HEK293 (cell line): Measurements from ENCODE around the gene LRFN2.

Source experiments
- CTCF ChIA-PET: fragments of 350-600 bp; formaldehyde crosslinking; extraction: SDS; loops from one replicate; lab custom pipeline; 2021; ENCODE audit warnings: antibody characterized with exemption; lab: Yijun Ruan, JAX
- POLR2A ChIA-PET: fragments of 300-600 bp; formaldehyde crosslinking; extraction: SDS; loops from one replicate; lab custom pipeline; 2020; ENCODE audit warnings: antibody characterized with exemption, inconsistent platforms; lab: Yijun Ruan, JAX
- H3K27ac ChIP-seq: fragments of 200-500 bp; sonication (Bioruptor generic); 2 replicates; pipeline ENCODE4 v1.5.1; 2014; ENCODE audit warnings: low read depth, low read length, control low read depth, inconsistent platforms; ENCODE audit errors: extremely low read depth
- H3K36me3 ChIP-seq, 2 experiments: fragments of 200-500 bp in 1 of 2; sonication (Bioruptor generic) in 1 of 2; 1 replicate in 1 of 2; 2 replicates in 1 of 2; pipeline ENCODE4 v1.5.1; 2014 to 2017; ENCODE audit warnings: inconsistent platforms in 2 of 2, low read length in 2 of 2; ENCODE audit not compliant: control insufficient read depth in 2 of 2, insufficient read depth in 1 of 2
- H3K4me1 ChIP-seq: fragments of 200-500 bp; sonication (Bioruptor generic); 2 replicates; pipeline ENCODE4 v1.5.1; 2014; ENCODE audit warnings: mild to moderate bottlenecking, low read length, inconsistent platforms; ENCODE audit not compliant: control insufficient read depth, insufficient read depth
- H3K4me3 ChIP-seq: 2 replicates; pipeline ENCODE4 v1.5.1; 2011; ENCODE audit warnings: low read depth, mild to moderate bottlenecking, control low read depth, low read length, moderate library complexity
- H3K9me3 ChIP-seq: fragments of 200-500 bp; sonication (Bioruptor generic); 2 replicates; pipeline ENCODE4 v1.5.1; 2014; ENCODE audit warnings: low read depth, low read length, inconsistent platforms; ENCODE audit not compliant: control insufficient read depth, insufficient read depth
- EGR2 ChIP-seq: fragments of 450-650 bp; formaldehyde crosslinking; IDR thresholded peaks from 2 replicates; pipeline ENCODE4 v1.5.1; 2016; ENCODE audit warnings: low read depth, missing biosample characterization, missing genetic modification characterization
- MEIS1 ChIP-seq: sonication (generic); formaldehyde crosslinking; IDR thresholded peaks from 2 replicates; pipeline ENCODE4 v1.8.1; 2022; ENCODE audit warnings: missing genetic modification reagents, mild to moderate bottlenecking, borderline replicate concordance
- OVOL3 ChIP-seq: fragments of 450-650 bp; formaldehyde crosslinking; IDR thresholded peaks from 2 replicates; pipeline ENCODE4 v1.5.1; 2016; ENCODE audit warnings: missing biosample characterization, missing genetic modification characterization
- ZEB2 ChIP-seq: fragments of 450-650 bp; formaldehyde crosslinking; IDR thresholded peaks from 2 replicates; pipeline ENCODE4 v1.5.1; 2016; ENCODE audit warnings: missing biosample characterization, missing genetic modification characterization
- ZFP41 ChIP-seq: fragments of 450-650 bp; formaldehyde crosslinking; IDR thresholded peaks from 2 replicates; pipeline ENCODE4 v1.5.1; 2016; ENCODE audit warnings: missing biosample characterization, missing genetic modification characterization, borderline replicate concordance
- ZFP69B ChIP-seq: fragments of 450-650 bp; formaldehyde crosslinking; IDR thresholded peaks from 2 replicates; pipeline ENCODE4 v1.5.1; 2016; ENCODE audit warnings: missing biosample characterization, missing genetic modification characterization
- ZNF132 ChIP-seq: fragments of 450-650 bp; formaldehyde crosslinking; IDR thresholded peaks from 2 replicates; pipeline ENCODE4 v1.5.1; 2017; ENCODE audit warnings: missing biosample characterization, missing genetic modification characterization, borderline replicate concordance
- ZNF133 ChIP-seq: fragments of 450-650 bp; formaldehyde crosslinking; IDR thresholded peaks from 2 replicates; pipeline ENCODE4 v1.5.1; 2016; ENCODE audit warnings: missing biosample characterization, missing genetic modification characterization
- ZNF239 ChIP-seq: fragments of 450-650 bp; formaldehyde crosslinking; IDR thresholded peaks from 2 replicates; pipeline ENCODE4 v1.5.1; 2016; ENCODE audit warnings: missing biosample characterization, missing genetic modification characterization
- ZNF248 ChIP-seq: fragments of 450-650 bp; formaldehyde crosslinking; IDR thresholded peaks from 2 replicates; pipeline ENCODE4 v1.5.1; 2017; ENCODE audit warnings: missing biosample characterization, missing genetic modification characterization
- ZNF335 ChIP-seq: fragments of 450-650 bp; formaldehyde crosslinking; conservative IDR thresholded peaks from 2 replicates; pipeline ENCODE4 v1.5.1; 2016; ENCODE audit warnings: missing biosample characterization, missing genetic modification characterization
- ZNF514 ChIP-seq: fragments of 450-650 bp; formaldehyde crosslinking; IDR thresholded peaks from 2 replicates; pipeline ENCODE4 v1.5.1; 2016; ENCODE audit warnings: missing biosample characterization, missing genetic modification characterization
- ZNF580 ChIP-seq: fragments of 450-650 bp; formaldehyde crosslinking; IDR thresholded peaks from 2 replicates; pipeline ENCODE4 v1.5.1; 2016; ENCODE audit warnings: missing biosample characterization, missing genetic modification characterization
- ZNF621 ChIP-seq: fragments of 450-650 bp; formaldehyde crosslinking; IDR thresholded peaks from 2 replicates; pipeline ENCODE4 v1.5.1; 2017; ENCODE audit warnings: missing biosample characterization, missing genetic modification characterization
- ZNF645 ChIP-seq: fragments of 450-650 bp; formaldehyde crosslinking; IDR thresholded peaks from 2 replicates; pipeline ENCODE4; 2016; ENCODE audit warnings: missing biosample characterization, missing genetic modification characterization
- ZNF701 ChIP-seq: fragments of 450-650 bp; formaldehyde crosslinking; IDR thresholded peaks from 2 replicates; pipeline ENCODE4 v1.5.1; 2016; ENCODE audit warnings: missing biosample characterization, missing genetic modification characterization
- ZNF707 ChIP-seq: fragments of 450-650 bp; formaldehyde crosslinking; IDR thresholded peaks from 2 replicates; pipeline ENCODE4 v1.5.1; 2016; ENCODE audit warnings: missing biosample characterization, missing genetic modification characterization
- ZNF776 ChIP-seq: fragments of 450-650 bp; formaldehyde crosslinking; IDR thresholded peaks from 2 replicates; pipeline ENCODE4 v1.5.0; 2017; ENCODE audit warnings: missing biosample characterization, missing genetic modification characterization, borderline replicate concordance
- TF ChIP-seq, protein P1 (sequence below): fragments of 450-650 bp; formaldehyde crosslinking; IDR thresholded peaks from 2 replicates; pipeline ENCODE4 v1.5.1; 2016; ENCODE audit warnings: missing biosample characterization, missing genetic modification characterization
- TF ChIP-seq, protein P2 (sequence below): fragments of 450-650 bp; formaldehyde crosslinking; IDR thresholded peaks from 2 replicates; pipeline ENCODE4 v1.5.1; 2017; ENCODE audit warnings: missing biosample characterization, missing genetic modification characterization
- TF ChIP-seq, protein P3 (sequence below): fragments of 450-650 bp; formaldehyde crosslinking; conservative IDR thresholded peaks from 2 replicates; pipeline ENCODE4 v1.5.1; 2016; ENCODE audit warnings: low read depth, missing biosample characterization, missing genetic modification characterization

Gene LRFN2

GRCh38 chr6:40492187-40492586 lies 95.0 kb downstream of the LRFN2 start:
- ChIA-PET POLR2A (no interaction called here), CTCF (interaction anchor here (0.5 kb wide), 1 partner anchor 58 kb away, joined by 3 read pairs; no protein-coding TSS in a partner anchor)
- no peak overlapping the region for H3K4me3 ChIP-seq
- no peaks in the 10 kb centered on the region for H3K9me3 ChIP-seq
- H3K27ac ChIP-seq: no peak overlapping the region
- H3K36me3 ChIP-seq: no peaks in the 10 kb centered on the region
- TF ChIP-seq ZNF707 (tag by site-specific recombination) (no peak), OVOL3 (no peak), ZNF132 (no peak), ZNF514 (tag by site-specific recombination) (no peak), ZNF701 (no peak)
- TF ChIP-seq, all 188 proteins: peak for 0
- H3K4me1 ChIP-seq: no peaks in the 10 kb centered on the region

DNA sequence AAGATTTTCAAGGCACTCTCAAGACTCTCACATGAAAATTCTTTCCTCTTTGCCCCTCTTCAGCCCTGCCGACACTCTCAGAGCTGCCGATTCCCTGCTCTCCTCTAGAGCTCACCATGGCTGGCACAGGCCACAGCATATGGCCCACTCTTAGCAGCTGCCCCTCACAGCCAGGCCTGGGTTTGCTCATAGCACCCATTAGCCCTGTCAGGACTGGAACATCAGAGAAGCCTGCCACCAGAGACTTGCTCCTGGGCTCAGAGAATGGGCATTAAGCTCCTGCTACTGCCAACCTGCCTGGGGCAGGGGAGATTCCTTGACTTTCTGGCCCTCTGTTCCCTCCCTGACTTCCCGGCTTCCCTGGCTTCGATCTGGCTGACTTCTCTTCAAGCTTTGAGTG lies 96.7 kb downstream of the LRFN2 start:
- peaks cover 1% of the 10 kb centered on the region; the same call in 1 of the 2 replicates for H3K4me1 ChIP-seq
- H3K27ac ChIP-seq: no peak overlapping the region
- ChIA-PET POLR2A (no interaction called here), CTCF (no interaction called here)
- TF ChIP-seq, protein P1, sequence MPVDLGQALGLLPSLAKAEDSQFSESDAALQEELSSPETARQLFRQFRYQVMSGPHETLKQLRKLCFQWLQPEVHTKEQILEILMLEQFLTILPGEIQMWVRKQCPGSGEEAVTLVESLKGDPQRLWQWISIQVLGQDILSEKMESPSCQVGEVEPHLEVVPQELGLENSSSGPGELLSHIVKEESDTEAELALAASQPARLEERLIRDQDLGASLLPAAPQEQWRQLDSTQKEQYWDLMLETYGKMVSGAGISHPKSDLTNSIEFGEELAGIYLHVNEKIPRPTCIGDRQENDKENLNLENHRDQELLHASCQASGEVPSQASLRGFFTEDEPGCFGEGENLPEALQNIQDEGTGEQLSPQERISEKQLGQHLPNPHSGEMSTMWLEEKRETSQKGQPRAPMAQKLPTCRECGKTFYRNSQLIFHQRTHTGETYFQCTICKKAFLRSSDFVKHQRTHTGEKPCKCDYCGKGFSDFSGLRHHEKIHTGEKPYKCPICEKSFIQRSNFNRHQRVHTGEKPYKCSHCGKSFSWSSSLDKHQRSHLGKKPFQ: no peak
- TF ChIP-seq EGR2 (tag by site-specific recombination): no peak
- TF ChIP-seq ZNF580: no peak
- TF ChIP-seq ZNF239 (tag by site-specific recombination): no peak
- TF ChIP-seq ZFP69B: no peak
- TF ChIP-seq MEIS1 (CRISPR knock-in tag): no peak
- no peak for TF ChIP-seq ZNF248 (tag by site-specific recombination)
- TF ChIP-seq ZNF645 (tag by site-specific recombination): no peak
- TF ChIP-seq, protein P2, sequence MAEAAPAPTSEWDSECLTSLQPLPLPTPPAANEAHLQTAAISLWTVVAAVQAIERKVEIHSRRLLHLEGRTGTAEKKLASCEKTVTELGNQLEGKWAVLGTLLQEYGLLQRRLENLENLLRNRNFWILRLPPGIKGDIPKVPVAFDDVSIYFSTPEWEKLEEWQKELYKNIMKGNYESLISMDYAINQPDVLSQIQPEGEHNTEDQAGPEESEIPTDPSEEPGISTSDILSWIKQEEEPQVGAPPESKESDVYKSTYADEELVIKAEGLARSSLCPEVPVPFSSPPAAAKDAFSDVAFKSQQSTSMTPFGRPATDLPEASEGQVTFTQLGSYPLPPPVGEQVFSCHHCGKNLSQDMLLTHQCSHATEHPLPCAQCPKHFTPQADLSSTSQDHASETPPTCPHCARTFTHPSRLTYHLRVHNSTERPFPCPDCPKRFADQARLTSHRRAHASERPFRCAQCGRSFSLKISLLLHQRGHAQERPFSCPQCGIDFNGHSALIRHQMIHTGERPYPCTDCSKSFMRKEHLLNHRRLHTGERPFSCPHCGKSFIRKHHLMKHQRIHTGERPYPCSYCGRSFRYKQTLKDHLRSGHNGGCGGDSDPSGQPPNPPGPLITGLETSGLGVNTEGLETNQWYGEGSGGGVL (tag by site-specific recombination): no peak
- no peak overlapping the region for H3K4me3 ChIP-seq
- no peaks in the 10 kb centered on the region for H3K36me3 ChIP-seq
- no peaks in the 10 kb centered on the region for H3K9me3 ChIP-seq

GRCh38 chr6:40489798-40490197 lies 97.4 kb downstream of the LRFN2 start:
- Histone ChIP-seq H3K27ac (no peak overlapping the region), H3K4me3 (no peak overlapping the region), H3K9me3 (no peaks in the 10 kb centered on the region), H3K4me1 (peaks cover 6% of the 10 kb centered on the region), H3K36me3 (no peaks in the 10 kb centered on the region)
- ChIA-PET POLR2A (no interaction called here), CTCF (no interaction called here)
- no peak for TF ChIP-seq ZEB2 (tag by site-specific recombination)
- no peak for TF ChIP-seq ZNF248 (tag by site-specific recombination)
- TF ChIP-seq ZNF621 (tag by site-specific recombination): no peak
- TF ChIP-seq, protein P2 (tag by site-specific recombination): no peak
- TF ChIP-seq ZNF335 (tag by site-specific recombination): no peak
- no peak for TF ChIP-seq ZNF133 (tag by site-specific recombination)
- TF ChIP-seq ZFP41 (tag by site-specific recombination): no peak
- TF ChIP-seq, protein P3, sequence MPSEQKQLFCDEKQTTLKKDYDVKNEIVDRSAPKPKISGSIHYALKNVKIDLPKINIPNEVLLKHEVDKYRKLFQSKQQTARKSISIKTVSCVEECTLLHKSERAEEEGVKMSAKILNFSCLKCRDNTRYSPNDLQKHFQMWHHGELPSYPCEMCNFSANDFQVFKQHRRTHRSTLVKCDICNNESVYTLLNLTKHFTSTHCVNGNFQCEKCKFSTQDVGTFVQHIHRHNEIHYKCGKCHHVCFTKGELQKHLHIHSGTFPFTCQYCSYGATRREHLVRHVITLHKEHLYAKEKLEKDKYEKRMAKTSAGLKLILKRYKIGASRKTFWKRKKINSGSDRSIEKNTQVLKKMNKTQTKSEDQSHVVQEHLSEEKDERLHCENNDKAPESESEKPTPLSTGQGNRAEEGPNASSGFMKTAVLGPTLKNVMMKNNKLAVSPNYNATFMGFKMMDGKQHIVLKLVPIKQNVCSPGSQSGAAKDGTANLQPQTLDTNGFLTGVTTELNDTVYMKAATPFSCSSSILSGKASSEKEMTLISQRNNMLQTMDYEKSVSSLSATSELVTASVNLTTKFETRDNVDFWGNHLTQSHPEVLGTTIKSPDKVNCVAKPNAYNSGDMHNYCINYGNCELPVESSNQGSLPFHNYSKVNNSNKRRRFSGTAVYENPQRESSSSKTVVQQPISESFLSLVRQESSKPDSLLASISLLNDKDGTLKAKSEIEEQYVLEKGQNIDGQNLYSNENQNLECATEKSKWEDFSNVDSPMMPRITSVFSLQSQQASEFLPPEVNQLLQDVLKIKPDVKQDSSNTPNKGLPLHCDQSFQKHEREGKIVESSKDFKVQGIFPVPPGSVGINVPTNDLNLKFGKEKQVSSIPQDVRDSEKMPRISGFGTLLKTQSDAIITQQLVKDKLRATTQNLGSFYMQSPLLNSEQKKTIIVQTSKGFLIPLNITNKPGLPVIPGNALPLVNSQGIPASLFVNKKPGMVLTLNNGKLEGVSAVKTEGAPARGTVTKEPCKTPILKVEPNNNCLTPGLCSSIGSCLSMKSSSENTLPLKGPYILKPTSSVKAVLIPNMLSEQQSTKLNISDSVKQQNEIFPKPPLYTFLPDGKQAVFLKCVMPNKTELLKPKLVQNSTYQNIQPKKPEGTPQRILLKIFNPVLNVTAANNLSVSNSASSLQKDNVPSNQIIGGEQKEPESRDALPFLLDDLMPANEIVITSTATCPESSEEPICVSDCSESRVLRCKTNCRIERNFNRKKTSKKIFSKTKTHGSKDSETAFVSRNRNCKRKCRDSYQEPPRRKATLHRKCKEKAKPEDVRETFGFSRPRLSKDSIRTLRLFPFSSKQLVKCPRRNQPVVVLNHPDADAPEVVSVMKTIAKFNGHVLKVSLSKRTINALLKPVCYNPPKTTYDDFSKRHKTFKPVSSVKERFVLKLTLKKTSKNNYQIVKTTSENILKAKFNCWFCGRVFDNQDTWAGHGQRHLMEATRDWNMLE (tag by site-specific recombination): no peak
- no peak for TF ChIP-seq ZNF776
